H1 (cell line): ENCODE measurements around the gene NACAD. TPM values are rescaled to one million over a fixed set of nuclear protein-coding genes. Genes with fewer than 3 reads are reported as not detected.

Experiments used
- CTCF ChIA-PET: fragments of 300-600 bp; sonication (Branson Sonifier 250); formaldehyde crosslinking; loops from one replicate; lab custom pipeline; 2021; ENCODE audit not compliant: partially characterized antibody; lab: Charles Lee
- POLR2A ChIA-PET: fragments of 300-600 bp; sonication (Branson Sonifier 250); formaldehyde crosslinking; loops from one replicate; lab custom pipeline; 2021; ENCODE audit warnings: inconsistent platforms; ENCODE audit not compliant: partially characterized antibody; lab: Charles Lee
- DNase-seq, 2 experiments: peaks; one replicate each; pipeline versions ENCODE4 v3.0.0 to v3.0.0-alpha.2; 2010 to 2022; ENCODE audit warnings: low spot score in 2 of 2, low read depth in 1 of 2, mixed read lengths in 1 of 2
- FAIRE-seq: peaks from 2 replicates; lab custom pipeline; 2011; peaks lifted over from hg19 to GRCh38; lab: Jason Lieb, UNC
- H2AFZ ChIP-seq: 2 replicates; pipeline ENCODE4 v1.8.1; 2012; ENCODE audit warnings: low read length, inconsistent platforms
- H2AK5ac ChIP-seq: 2 replicates; pipeline ENCODE4 v1.6.1; 2013; ENCODE audit warnings: low read depth, low read length
- H2BK120ac ChIP-seq: replicated peaks from 2 replicates; pipeline ENCODE3; 2013; ENCODE audit warnings: low read depth, low read length, inconsistent platforms
- H2BK12ac ChIP-seq: 2 replicates; pipeline ENCODE4 v1.6.1; 2013; ENCODE audit warnings: low read depth, low read length
- H2BK15ac ChIP-seq: 2 replicates; pipeline ENCODE4 v1.6.1; 2013; ENCODE audit warnings: low read length
- H2BK20ac ChIP-seq: 2 replicates; pipeline ENCODE4 v1.6.1; 2013; ENCODE audit warnings: low read length
- H2BK5ac ChIP-seq: 2 replicates; pipeline ENCODE4 v1.6.1; 2013; ENCODE audit warnings: low read depth, low read length
- H3K14ac ChIP-seq: 2 replicates; pipeline ENCODE4 v1.6.1; 2013; ENCODE audit warnings: inconsistent platforms; ENCODE audit not compliant: insufficient read length
- H3K18ac ChIP-seq: 2 replicates; pipeline ENCODE4 v1.6.1; 2013; ENCODE audit warnings: low read length; ENCODE audit errors: extremely low read depth
- H3K23ac ChIP-seq: 2 replicates; pipeline ENCODE4 v1.6.1; 2013; ENCODE audit warnings: inconsistent platforms; ENCODE audit not compliant: insufficient read length
- H3K23me2 ChIP-seq: 2 replicates; pipeline ENCODE4 v1.6.1; 2013; ENCODE audit warnings: low read depth, low read length
- H3K27ac ChIP-seq: 2 replicates; pipeline ENCODE4 v1.6.1; 2011; ENCODE audit warnings: low read depth, low read length, inconsistent platforms
- H3K27me3 ChIP-seq, 4 experiments: replicated peaks in 1 of 4; 1 replicate in 1 of 4; 2 replicates in 3 of 4; pipeline versions ENCODE4 v1.6.1 to v1.8.1; 2011 to 2013; ENCODE audit warnings: low read length in 3 of 4, mild to moderate bottlenecking in 3 of 4, inconsistent platforms in 2 of 4, mixed read lengths in 2 of 4, moderate library complexity in 1 of 4; ENCODE audit not compliant: control insufficient read depth in 3 of 4, insufficient read depth in 3 of 4; ENCODE audit errors: extremely low read depth in 1 of 4
- H3K36me3 ChIP-seq, 4 experiments: 2 replicates each; pipeline versions ENCODE4 v1.6.1 to v1.8.1; 2011 to 2013; ENCODE audit warnings: mild to moderate bottlenecking in 4 of 4, low read length in 3 of 4, moderate library complexity in 2 of 4, control low read depth in 1 of 4, inconsistent platforms in 1 of 4; ENCODE audit not compliant: insufficient read depth in 4 of 4, control insufficient read depth in 2 of 4
- H3K4ac ChIP-seq: replicated peaks from 2 replicates; pipeline ENCODE3; 2013; ENCODE audit warnings: low read length, low read depth, mixed read lengths, inconsistent platforms; ENCODE audit not compliant: insufficient read length
- H3K4me1 ChIP-seq, 4 experiments: replicated peaks in 1 of 4; 1 replicate in 1 of 4; 2 replicates in 3 of 4; pipeline versions ENCODE4 v1.6.1 to v1.8.1; 2011 to 2013; ENCODE audit warnings: low read length in 3 of 4, inconsistent platforms in 2 of 4, mixed read lengths in 1 of 4; ENCODE audit not compliant: insufficient read depth in 4 of 4, control insufficient read depth in 3 of 4
- H3K4me2 ChIP-seq, 2 experiments: 2 replicates each; pipeline versions ENCODE4 v1.6.1 to v1.8.1; 2011 to 2013; ENCODE audit warnings: low read depth in 2 of 2, low read length in 2 of 2, control low read depth in 1 of 2, inconsistent platforms in 1 of 2, mild to moderate bottlenecking in 1 of 2; ENCODE audit not compliant: insufficient read depth in 1 of 2
- H3K4me3 ChIP-seq, 4 experiments: fragments of 200-600, 300-600 bp in 1 of 4; sonication (generic), shearing (Covaris generic), sonication (Bioruptor Twin) in 1 of 4; 2 replicates each; pipeline versions ENCODE4 v1.5.1 to v1.8.1; 2011 to 2016; ENCODE audit warnings: low read length in 4 of 4, low read depth in 3 of 4, control low read depth in 2 of 4, inconsistent platforms in 2 of 4, mild to moderate bottlenecking in 2 of 4, mixed read lengths in 1 of 4, moderate library complexity in 1 of 4; ENCODE audit not compliant: insufficient read depth in 2 of 4; ENCODE audit errors: extremely low read depth in 1 of 4
- H3K56ac ChIP-seq: replicated peaks from 2 replicates; pipeline ENCODE3; 2013; ENCODE audit warnings: low read depth, mild to moderate bottlenecking, mixed read lengths, low read length, inconsistent platforms; ENCODE audit not compliant: insufficient read length
- H3K79me1 ChIP-seq: 2 replicates; pipeline ENCODE4 v1.6.1; 2013; ENCODE audit warnings: low read depth, low read length, control low read depth
- H3K79me2 ChIP-seq, 2 experiments: 2 replicates each; pipeline versions ENCODE4 v1.6.1 to v1.8.1; 2012 to 2013; ENCODE audit warnings: low read length in 2 of 2, mild to moderate bottlenecking in 2 of 2, inconsistent platforms in 1 of 2; ENCODE audit not compliant: insufficient read depth in 2 of 2, control insufficient read depth in 1 of 2
- H3K9ac ChIP-seq, 4 experiments: replicated peaks in 1 of 4; 1 replicate in 1 of 4; 2 replicates in 3 of 4; pipeline versions ENCODE4 v1.6.1 to v1.8.1; 2011 to 2013; ENCODE audit warnings: low read depth in 3 of 4, low read length in 3 of 4, control low read depth in 2 of 4, mild to moderate bottlenecking in 2 of 4, moderate library complexity in 2 of 4, inconsistent platforms in 1 of 4; ENCODE audit errors: extremely low read depth in 1 of 4
- H3K9me3 ChIP-seq, 2 experiments: 2 replicates each; pipeline versions ENCODE4 v1.6.1 to v1.8.1; 2012 to 2013; ENCODE audit warnings: mild to moderate bottlenecking in 2 of 2, moderate library complexity in 2 of 2, control low read depth in 1 of 2, inconsistent platforms in 1 of 2, low read depth in 1 of 2, low read length in 1 of 2, mixed read lengths in 1 of 2; ENCODE audit not compliant: insufficient read depth in 2 of 2
- H4K20me1 ChIP-seq, 2 experiments: replicated peaks in 1 of 2; 2 replicates each; pipeline versions ENCODE3 to v1.8.1; 2011 to 2013; ENCODE audit warnings: inconsistent platforms in 2 of 2, low read length in 2 of 2, mild to moderate bottlenecking in 1 of 2; ENCODE audit not compliant: insufficient read depth in 2 of 2, control insufficient read depth in 1 of 2
- H4K5ac ChIP-seq: 2 replicates; pipeline ENCODE4 v1.6.1; 2013; ENCODE audit warnings: low read length, low read depth, mixed read lengths, inconsistent platforms; ENCODE audit not compliant: insufficient read length
- H4K8ac ChIP-seq: 2 replicates; pipeline ENCODE4 v1.8.0; 2013; ENCODE audit warnings: mild to moderate bottlenecking, moderate library complexity, low read length, inconsistent platforms; ENCODE audit not compliant: insufficient read depth; ENCODE audit errors: extremely low read depth
- H4K91ac ChIP-seq: replicated peaks from 2 replicates; pipeline ENCODE3; 2013; ENCODE audit warnings: low read length, mixed read lengths, inconsistent platforms; ENCODE audit not compliant: insufficient read length
- EP300 ChIP-seq, 2 experiments: IDR thresholded peaks; 1 replicate in 1 of 2; 2 replicates in 1 of 2; pipeline ENCODE4 v1.6.1; 2011 to 2012; ENCODE audit warnings: low read depth in 2 of 2, low read length in 2 of 2, mild to moderate bottlenecking in 2 of 2, borderline replicate concordance in 1 of 2, inconsistent platforms in 1 of 2, moderate library complexity in 1 of 2
- RAD21 ChIP-seq, 2 experiments: IDR thresholded peaks in 1 of 2; conservative IDR thresholded peaks in 1 of 2; 2 replicates each; pipeline ENCODE4 v1.6.1; 2011; ENCODE audit warnings: low read depth in 2 of 2, low read length in 2 of 2, improper control_type of control experiment in 1 of 2, inconsistent platforms in 1 of 2, mild to moderate bottlenecking in 1 of 2, moderate library complexity in 1 of 2
- WGBS, 2 experiments: shearing (Covaris generic) in 1 of 2; methylation state at CpG; one replicate each; pipeline versions ENCODE4 v1.1.6 to v1.1.7; 2013 to 2015; ENCODE audit warnings: low lambda C conversion rate in 2 of 2, mixed read lengths in 2 of 2, inconsistent platforms in 1 of 2, low coverage in 1 of 2, missing lambda C conversion rate in 1 of 2; ENCODE audit not compliant: insufficient replicate concordance in 2 of 2, insufficient coverage in 1 of 2, insufficient read length in 1 of 2; ENCODE audit errors: extremely low coverage in 1 of 2, missing lambda C conversion rate in 1 of 2; 5-methylcytosine and 5-hydroxymethylcytosine counted together
- polyA plus RNA-seq, 7 experiments: library from polyadenylated mRNA; depleted of rRNA in 3 of 7; stranded (reverse) in 5 of 7; unstranded in 2 of 7; fragments of >200 nt in 5 of 7; fragments of 200-250 nt in 2 of 7; gene quantifications; 1 replicate in 5 of 7; 2 replicates in 1 of 7; 4 replicates in 1 of 7; pipeline versions ENCODE4 v1.2.1 to v1.2.3, GENCODE V29; 2011 to 2013; ENCODE audit warnings: missing spikeins in 2 of 7, mixed read lengths in 2 of 7
- total RNA-seq: library from RNA; stranded (reverse); fragmentation: NEBNext Ultra II Directional; extraction: Animal tissue kit (Norgen Biotek cat#: 25700); gene quantifications from 2 replicates; pipeline ENCODE4 v1.2.1, GENCODE V29; 2021
- TF ChIP-seq, protein P1 (sequence below), 3 experiments: IDR thresholded peaks; 1 replicate in 2 of 3; 2 replicates in 1 of 3; pipeline versions ENCODE4 v1.5.1 to v1.6.1; 2011; ENCODE audit warnings: low read length in 3 of 3, mild to moderate bottlenecking in 3 of 3, inconsistent platforms in 2 of 3, low read depth in 1 of 3, moderate library complexity in 1 of 3; ENCODE audit not compliant: insufficient read depth in 1 of 3; ENCODE audit errors: control extremely low read depth in 1 of 3

The NACAD gene
- total and polyA plus RNA-seq, 2 of the 8 experiments (the other 6 are each of a cell fraction or from before 2014, with no cell fraction given) = 1.3 to 6.0 TPM

DNA sequence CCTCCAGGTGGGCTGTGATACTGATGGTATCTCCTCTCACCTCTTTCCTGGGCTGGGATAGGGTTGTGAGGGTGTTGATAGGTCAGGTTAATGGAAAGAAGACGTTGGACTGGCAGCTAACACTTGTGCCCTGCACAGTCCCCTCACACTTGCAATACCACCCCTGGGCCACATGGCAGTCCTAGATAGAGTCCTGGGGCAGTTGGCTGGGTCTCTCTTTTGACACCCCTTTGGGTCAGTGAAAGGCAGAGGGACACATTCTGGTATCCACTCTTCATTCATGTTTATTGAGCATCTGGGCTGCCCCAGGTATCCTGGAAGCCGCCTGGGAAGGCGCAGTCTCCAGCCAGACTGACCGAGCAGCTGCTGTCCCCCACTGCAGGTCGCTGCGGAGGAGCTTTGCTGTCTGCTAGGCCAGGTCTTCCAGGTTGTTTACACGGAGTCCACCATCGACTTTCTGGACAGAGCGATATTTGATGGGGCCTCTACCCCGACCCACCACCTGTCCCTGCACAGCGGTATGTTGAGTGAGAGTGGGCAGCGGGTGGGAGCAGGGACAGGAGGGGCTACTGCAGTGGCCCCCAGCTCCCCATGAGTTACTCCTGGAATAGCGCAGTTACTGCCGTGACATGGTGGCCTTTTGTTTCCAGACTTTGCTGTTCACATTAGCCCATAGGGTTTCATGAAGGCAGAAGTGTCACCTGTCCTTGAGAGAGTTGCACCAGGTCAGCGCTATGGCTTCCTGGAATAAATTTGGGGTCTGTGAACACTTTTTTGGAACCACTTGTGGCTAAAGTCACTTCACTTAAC lies 19.1 kb downstream of the NACAD start:
- H4K91ac ChIP-seq = no peak overlapping the region
- no peak overlapping the region for H3K14ac ChIP-seq
- H2AK5ac ChIP-seq = no peak overlapping the region
- no peaks in the 10 kb centered on the region for H3K9me3 ChIP-seq
- H3K9ac ChIP-seq = no peak overlapping the region
- no peak overlapping the region for H3K23ac ChIP-seq
- no peak overlapping the region for H3K56ac ChIP-seq
- no peak overlapping the region for H2BK120ac ChIP-seq
- CTCF ChIA-PET = interaction anchor here (0.6 to 6.3 kb wide), 14 partner anchors 11 to 159 kb away, joined by 3 to 40 read pairs (median 4); no protein-coding TSS in a partner anchor
- POLR2A ChIA-PET = interaction anchor here (1.0 to 1.9 kb wide), 5 partner anchors 11 to 271 kb away, joined by 3 to 6 read pairs (median 3); no protein-coding TSS in a partner anchor
- H3K36me3 ChIP-seq = peaks cover 2 to 9% (median 4%) of the 10 kb centered on the region in 4 experiments; a peak in 4 of 8 replicates
- H3K4me2 ChIP-seq = no peak overlapping the region
- no peak overlapping the region for H3K4me3 ChIP-seq
- no peak overlapping the region for H3K18ac ChIP-seq
- no peak overlapping the region for H2AFZ ChIP-seq
- no peaks in the 10 kb centered on the region; a peak in 1 of 7 replicates for H3K4me1 ChIP-seq
- no peak overlapping the region for H4K5ac ChIP-seq
- DNase-seq (no peak), FAIRE-seq (no peak)
- H3K27me3 ChIP-seq = no peaks in the 10 kb centered on the region
- no peaks in the 10 kb centered on the region; the same call in 1 of the 2 replicates for H3K23me2 ChIP-seq
- H2BK20ac ChIP-seq = no peak overlapping the region
- H2BK15ac ChIP-seq = no peak overlapping the region
- 95% methylated on average over 15 of the region's 15 CpGs; no CpG with 5 or more reads in 1 of the 2 experiments for WGBS, 2 experiments
- H3K4ac ChIP-seq = no peak overlapping the region
- TF ChIP-seq, protein P1, sequence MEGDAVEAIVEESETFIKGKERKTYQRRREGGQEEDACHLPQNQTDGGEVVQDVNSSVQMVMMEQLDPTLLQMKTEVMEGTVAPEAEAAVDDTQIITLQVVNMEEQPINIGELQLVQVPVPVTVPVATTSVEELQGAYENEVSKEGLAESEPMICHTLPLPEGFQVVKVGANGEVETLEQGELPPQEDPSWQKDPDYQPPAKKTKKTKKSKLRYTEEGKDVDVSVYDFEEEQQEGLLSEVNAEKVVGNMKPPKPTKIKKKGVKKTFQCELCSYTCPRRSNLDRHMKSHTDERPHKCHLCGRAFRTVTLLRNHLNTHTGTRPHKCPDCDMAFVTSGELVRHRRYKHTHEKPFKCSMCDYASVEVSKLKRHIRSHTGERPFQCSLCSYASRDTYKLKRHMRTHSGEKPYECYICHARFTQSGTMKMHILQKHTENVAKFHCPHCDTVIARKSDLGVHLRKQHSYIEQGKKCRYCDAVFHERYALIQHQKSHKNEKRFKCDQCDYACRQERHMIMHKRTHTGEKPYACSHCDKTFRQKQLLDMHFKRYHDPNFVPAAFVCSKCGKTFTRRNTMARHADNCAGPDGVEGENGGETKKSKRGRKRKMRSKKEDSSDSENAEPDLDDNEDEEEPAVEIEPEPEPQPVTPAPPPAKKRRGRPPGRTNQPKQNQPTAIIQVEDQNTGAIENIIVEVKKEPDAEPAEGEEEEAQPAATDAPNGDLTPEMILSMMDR (IDR thresholded peaks at IDR 0.05; ENCODE audit: control extremely low read depth in 1 of 3, insufficient read depth in 1 of 3, low read depth in 1 of 3, low read length in 3 of 3) = peak in 1 of 3 experiments; percentile 9; a peak in 1 of 4 replicates
- 0 out of 4 replicates have a peak, but pooled peaks of 1 of the 2 experiments have one; percentile 4 for TF ChIP-seq RAD21 (IDR thresholded peaks at IDR 0.05 in 1 of 2, conservative IDR thresholded peaks at IDR 0.05 in 1 of 2; ENCODE audit: low read depth in 2 of 2, low read length in 2 of 2)
- TF ChIP-seq EP300 (IDR thresholded peaks at IDR 0.05; ENCODE audit: borderline replicate concordance in 1 of 2, low read depth in 2 of 2, low read length in 2 of 2) = no peak
- TF ChIP-seq, all 59 proteins: peak for 2
- no peak overlapping the region for H2BK5ac ChIP-seq
- peaks cover 2 to 7% of the 10 kb centered on the region in 2 experiments for H4K20me1 ChIP-seq
- H4K8ac ChIP-seq = 0 out of 2 replicates have a peak overlapping the region, but pooled peaks have one; percentile 14
- H3K79me1 ChIP-seq = peaks cover 5% of the 10 kb centered on the region; the same call in 1 of the 2 replicates
- no peak overlapping the region for H3K27ac ChIP-seq
- no peak overlapping the region for H2BK12ac ChIP-seq
- H3K79me2 ChIP-seq = no peaks in the 10 kb centered on the region
